ENCODE data around the gene KCNK3. TPM values are rescaled to one million over a fixed set of nuclear protein-coding genes. Genes with fewer than 3 reads are reported as not detected.

The KCNK3 gene
- total and polyA plus RNA-seq, 2 of the 13 experiments (the other 11 are each of a cell fraction or from before 2014, with no cell fraction given) = not detected

GRCh38 chr2:26739514-26739913, 47.0 kb downstream of the KCNK3 start:
- POLR2A ChIA-PET = no interaction called here

More at GRCh38 chr2:26739514-26739913, 47.0 kb downstream of the KCNK3 start:
- FAIRE-seq = no peak
- intact Hi-C loops (cut with micrococcal nuclease; ENCODE audit: unreplicated experiment) = no loop called here
- no peak overlapping the region for H3K27ac ChIP-seq (ENCODE audit: extremely low read length, insufficient read depth, low read length)
- no peak for ATAC-seq
- 56% methylated on average over 7 of the region's 7 CpGs for WGBS (ENCODE audit: low lambda C conversion rate)
- no peak for TF ChIP-seq EHMT2 (IDR thresholded peaks at IDR 0.05; ENCODE audit: borderline replicate concordance, low read depth, low read length)
- TF ChIP-seq IKZF4 (CRISPR knock-in tag; IDR thresholded peaks at IDR 0.05; ENCODE audit: borderline replicate concordance, low read depth, not compliant biosample characterization) = no peak
- no peak for TF ChIP-seq MXD3 (CRISPR knock-in tag; IDR thresholded peaks at IDR 0.05)
- TF ChIP-seq JDP2 (CRISPR knock-in tag; IDR thresholded peaks at IDR 0.05; ENCODE audit: borderline replicate concordance) = no peak
- TF ChIP-seq TBL1XR1 (IDR thresholded peaks at IDR 0.05; ENCODE audit: borderline replicate concordance, low read length, partially characterized antibody) = no peak
- TF ChIP-seq CBFB (CRISPR knock-in tag; IDR thresholded peaks at IDR 0.05) = no peak
- no peak for TF ChIP-seq MAFK (conservative IDR thresholded peaks at IDR 0.05 in 1 of 2, IDR thresholded peaks at IDR 0.05 in 1 of 2; ENCODE audit: low read length in 2 of 2)
- TF ChIP-seq ZSCAN29 (CRISPR knock-in tag; conservative IDR thresholded peaks at IDR 0.05) = no peak
- no peak for TF ChIP-seq ZFP90 (CRISPR knock-in tag; IDR thresholded peaks at IDR 0.05; ENCODE audit: borderline replicate concordance)
- no peak for TF ChIP-seq ZNF713 (CRISPR knock-in tag; IDR thresholded peaks at IDR 0.05)
- no peak for TF ChIP-seq ATF2 (CRISPR knock-in tag; IDR thresholded peaks at IDR 0.05)
- no peak for TF ChIP-seq ZNF335 (CRISPR knock-in tag; IDR thresholded peaks at IDR 0.05)
- no peak for TF ChIP-seq MYNN (CRISPR knock-in tag; IDR thresholded peaks at IDR 0.05; ENCODE audit: low read depth)
- no peak for TF ChIP-seq ZNF687 (CRISPR knock-in tag; IDR thresholded peaks at IDR 0.05)
- TF ChIP-seq ZNF674 (CRISPR knock-in tag; IDR thresholded peaks at IDR 0.05; ENCODE audit: low read depth) = no peak
- H3K27me3 ChIP-seq (ENCODE audit: control insufficient read depth in 1 of 2, insufficient read depth in 2 of 2, low read length in 2 of 2) = peaks cover 12 to 43% of the 10 kb centered on the region in 2 experiments; a peak in 4 of 5 replicates
- no peaks in the 10 kb centered on the region for H3K36me3 ChIP-seq (replicated peaks in 1 of 2; ENCODE audit: control insufficient read depth in 1 of 2, insufficient read depth in 2 of 2, low read length in 2 of 2)
- no peaks in the 10 kb centered on the region for H4K20me1 ChIP-seq (ENCODE audit: insufficient read depth, low read length)
- in situ Hi-C loops (cut with HindIII; ENCODE audit: extremely low pct_ligation_motif_present, low pct_unique_long_range_greater_than_20kb) = no loop called here
- H3K79me2 ChIP-seq (ENCODE audit: insufficient read depth, low read length) = no peaks in the 10 kb centered on the region
- no peak overlapping the region for H2AFZ ChIP-seq (ENCODE audit: low read length)
- no peak overlapping the region for H3K4me2 ChIP-seq (ENCODE audit: low read depth, low read length)
- no TSS peak for BruUV-seq (replicated peaks)
- H3K9me3 ChIP-seq (ENCODE audit: low read length) = no peaks in the 10 kb centered on the region
- peaks cover 34% of the 10 kb centered on the region for H3K4me1 ChIP-seq (ENCODE audit: insufficient read depth, low read length)
- H3K4me3 ChIP-seq (replicated peaks in 1 of 3; ENCODE audit: insufficient read depth in 1 of 3, low read depth in 2 of 3, low read length in 3 of 3) = no peak overlapping the region
- no peak overlapping the region for H3K9ac ChIP-seq (ENCODE audit: insufficient read depth, low read depth, low read length)
- CTCF ChIA-PET (ENCODE audit: low intra/inter-chr PET ratio, low total read pairs) = no interaction called here
- no peak for DNase-seq (ENCODE audit: low spot score)

Data from HepG2 (cell line).